OCI-LY3 (cell line): ENCODE measurements around the gene IGF2BP3.

Experiments used
- EZH2phosphoT487 ChIP-seq: fragments of 200-600 bp; shearing (Covaris generic); IDR thresholded peaks from 2 replicates; pipeline ENCODE4 v1.6.1; 2018; ENCODE audit warnings: antibody characterized with exemption, mixed run types, low read depth
- TF ChIP-seq, protein P1 (sequence below): fragments of 200-600, 300-600 bp; sonication (generic); IDR thresholded peaks from 2 replicates; pipeline ENCODE4 v1.5.1; 2014; ENCODE audit warnings: antibody characterized with exemption, low read length, low read depth

DNA sequence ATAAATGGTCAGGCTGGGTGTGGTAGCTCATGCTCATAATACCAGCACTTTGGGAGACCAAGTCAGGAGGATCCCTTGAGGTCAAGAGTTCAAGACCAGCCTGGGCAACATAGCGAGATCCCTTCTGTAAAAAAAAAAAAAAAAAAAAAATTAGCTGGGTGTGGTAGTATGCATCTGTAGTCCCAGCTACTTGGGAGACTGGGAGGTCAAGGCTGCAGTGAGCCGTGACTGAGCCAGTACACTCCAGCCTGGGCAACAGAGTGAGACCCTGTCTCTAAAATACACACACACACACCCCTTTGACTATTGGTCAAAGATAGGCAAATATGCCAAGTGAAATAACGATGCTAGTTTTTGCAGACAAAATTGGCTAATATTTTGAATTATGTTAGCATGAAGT is 80.6 kb downstream of the IGF2BP3 start:
- TF ChIP-seq, protein P1, sequence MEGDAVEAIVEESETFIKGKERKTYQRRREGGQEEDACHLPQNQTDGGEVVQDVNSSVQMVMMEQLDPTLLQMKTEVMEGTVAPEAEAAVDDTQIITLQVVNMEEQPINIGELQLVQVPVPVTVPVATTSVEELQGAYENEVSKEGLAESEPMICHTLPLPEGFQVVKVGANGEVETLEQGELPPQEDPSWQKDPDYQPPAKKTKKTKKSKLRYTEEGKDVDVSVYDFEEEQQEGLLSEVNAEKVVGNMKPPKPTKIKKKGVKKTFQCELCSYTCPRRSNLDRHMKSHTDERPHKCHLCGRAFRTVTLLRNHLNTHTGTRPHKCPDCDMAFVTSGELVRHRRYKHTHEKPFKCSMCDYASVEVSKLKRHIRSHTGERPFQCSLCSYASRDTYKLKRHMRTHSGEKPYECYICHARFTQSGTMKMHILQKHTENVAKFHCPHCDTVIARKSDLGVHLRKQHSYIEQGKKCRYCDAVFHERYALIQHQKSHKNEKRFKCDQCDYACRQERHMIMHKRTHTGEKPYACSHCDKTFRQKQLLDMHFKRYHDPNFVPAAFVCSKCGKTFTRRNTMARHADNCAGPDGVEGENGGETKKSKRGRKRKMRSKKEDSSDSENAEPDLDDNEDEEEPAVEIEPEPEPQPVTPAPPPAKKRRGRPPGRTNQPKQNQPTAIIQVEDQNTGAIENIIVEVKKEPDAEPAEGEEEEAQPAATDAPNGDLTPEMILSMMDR: no peak
- TF ChIP-seq EZH2phosphoT487: no peak
